Brain microvascular endothelial cell (primary cell): ENCODE measurements around the gene PPP1R26.

Experiments
- DNase-seq: peaks from one replicate; pipeline ENCODE4 v3.0.0-alpha.2; 2020
- H3K27ac ChIP-seq: fragments of 250-450 bp; sonication (Bioruptor Pico); 2 replicates; pipeline ENCODE4 v1.5.1; 2020; ENCODE audit warnings: mild to moderate bottlenecking, moderate library complexity
- H3K27me3 ChIP-seq: fragments of 250-450 bp; sonication (Bioruptor Pico); replicated peaks from 2 replicates; pipeline ENCODE4 v1.5.1; 2020; ENCODE audit warnings: mild to moderate bottlenecking
- H3K36me3 ChIP-seq: fragments of 250-450 bp; sonication (Bioruptor Pico); replicated peaks from 2 replicates; pipeline ENCODE4 v1.5.1; 2020; ENCODE audit warnings: mild to moderate bottlenecking
- H3K4me3 ChIP-seq: 2 replicates; pipeline ENCODE4 v1.5.1; 2011; ENCODE audit warnings: low read depth, mild to moderate bottlenecking, control low read depth, low read length, moderate library complexity
- in situ Hi-C: cut with HindIII; loops from 2 replicates; pipeline ENCODE4 v1.10.0; 2017; ENCODE audit warnings: low sequenced_read_pairs, low pct_ligation_motif_present
- TF ChIP-seq, protein P1 (sequence below): IDR thresholded peaks from 2 replicates; pipeline ENCODE4 v1.5.1; 2011; ENCODE audit warnings: low read depth, mild to moderate bottlenecking, moderate library complexity, low read length, control low read depth, inconsistent platforms; ENCODE audit errors: missing control alignments

PPP1R26 gene

DNA sequence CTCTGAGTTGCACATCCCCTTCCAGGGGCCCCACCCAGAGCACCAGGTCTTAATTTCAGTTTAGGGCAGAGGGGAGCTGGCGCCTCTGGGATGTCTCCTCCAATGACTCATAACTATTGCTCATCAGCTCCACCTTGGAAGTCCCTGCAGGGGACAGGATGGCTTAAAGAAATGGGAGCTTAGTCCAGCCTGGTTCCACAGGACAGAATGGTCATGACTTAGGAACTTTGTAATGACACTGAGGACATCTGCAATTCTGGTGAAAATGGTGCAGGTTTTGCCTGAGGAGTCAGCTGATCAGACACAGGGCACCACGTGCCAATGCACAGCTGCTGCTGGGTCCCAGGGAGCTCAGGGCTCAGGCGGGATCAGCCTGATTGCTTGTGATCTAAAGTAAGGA lies 16.4 kb upstream of the PPP1R26 start:
- DNase-seq = peak; percentile 28
- in situ Hi-C loops = no loop called here
- H3K27me3 ChIP-seq = no peaks in the 10 kb centered on the region
- no peak overlapping the region for H3K4me3 ChIP-seq
- TF ChIP-seq, protein P1, sequence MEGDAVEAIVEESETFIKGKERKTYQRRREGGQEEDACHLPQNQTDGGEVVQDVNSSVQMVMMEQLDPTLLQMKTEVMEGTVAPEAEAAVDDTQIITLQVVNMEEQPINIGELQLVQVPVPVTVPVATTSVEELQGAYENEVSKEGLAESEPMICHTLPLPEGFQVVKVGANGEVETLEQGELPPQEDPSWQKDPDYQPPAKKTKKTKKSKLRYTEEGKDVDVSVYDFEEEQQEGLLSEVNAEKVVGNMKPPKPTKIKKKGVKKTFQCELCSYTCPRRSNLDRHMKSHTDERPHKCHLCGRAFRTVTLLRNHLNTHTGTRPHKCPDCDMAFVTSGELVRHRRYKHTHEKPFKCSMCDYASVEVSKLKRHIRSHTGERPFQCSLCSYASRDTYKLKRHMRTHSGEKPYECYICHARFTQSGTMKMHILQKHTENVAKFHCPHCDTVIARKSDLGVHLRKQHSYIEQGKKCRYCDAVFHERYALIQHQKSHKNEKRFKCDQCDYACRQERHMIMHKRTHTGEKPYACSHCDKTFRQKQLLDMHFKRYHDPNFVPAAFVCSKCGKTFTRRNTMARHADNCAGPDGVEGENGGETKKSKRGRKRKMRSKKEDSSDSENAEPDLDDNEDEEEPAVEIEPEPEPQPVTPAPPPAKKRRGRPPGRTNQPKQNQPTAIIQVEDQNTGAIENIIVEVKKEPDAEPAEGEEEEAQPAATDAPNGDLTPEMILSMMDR = no peak
- H3K27ac ChIP-seq = no peak overlapping the region
- no peaks in the 10 kb centered on the region for H3K36me3 ChIP-seq

DNA sequence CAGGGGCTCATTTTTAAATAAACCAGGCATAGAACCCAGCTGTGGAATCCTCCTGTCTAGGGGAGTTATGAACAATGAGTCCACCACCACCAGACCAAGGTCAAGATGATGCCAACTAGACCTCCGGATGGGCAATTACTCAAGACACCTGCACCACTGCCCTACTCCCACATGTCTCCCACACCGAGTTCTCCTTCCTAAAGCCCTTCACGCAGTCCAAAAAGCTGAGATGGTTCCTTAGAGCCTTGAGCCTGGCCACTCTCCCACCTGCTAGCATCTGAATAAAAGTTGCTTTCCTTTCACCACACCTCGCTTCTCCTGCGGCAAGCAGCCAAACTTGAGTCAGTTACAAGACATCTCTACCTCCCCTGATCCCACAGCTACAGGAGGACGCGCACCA lies 15.4 kb upstream of the PPP1R26 start:
- Histone ChIP-seq H3K27me3 (no peaks in the 10 kb centered on the region), H3K4me3 (no peak overlapping the region), H3K27ac (no peak overlapping the region), H3K36me3 (no peaks in the 10 kb centered on the region)
- no peak for DNase-seq
- TF ChIP-seq, protein P1 = no peak
- in situ Hi-C loops = no loop called here

DNA sequence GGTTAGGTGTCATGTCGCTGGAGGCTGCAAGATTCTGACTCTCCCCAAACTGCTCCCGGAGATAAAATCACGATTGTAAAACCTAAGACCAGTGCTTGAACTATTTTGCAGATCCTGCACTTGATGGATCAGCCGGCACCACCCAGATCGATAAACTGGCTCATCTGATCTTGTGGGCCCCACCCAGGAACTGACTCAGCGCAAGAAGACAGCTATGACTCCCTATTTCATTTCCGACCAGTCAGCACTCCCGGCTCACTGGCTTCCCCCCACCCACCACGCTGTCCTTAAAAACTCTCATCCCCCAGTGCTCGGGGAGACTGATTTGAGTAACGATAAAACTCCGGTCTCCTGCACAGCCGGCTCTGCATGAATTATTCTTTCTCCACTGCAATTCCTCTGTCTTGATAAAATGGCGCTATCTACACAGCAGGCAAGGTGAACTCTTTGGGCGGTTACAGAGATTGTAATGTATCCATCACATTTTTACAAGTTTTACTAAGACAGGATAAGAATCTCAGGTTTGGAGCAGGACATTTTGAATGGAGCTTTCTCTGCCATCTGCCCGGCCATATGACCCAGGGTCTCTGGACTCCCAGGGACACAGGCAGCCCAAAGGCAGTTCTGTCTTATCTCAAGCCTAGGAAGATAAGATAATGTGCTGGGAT lies 10.6 kb upstream of the PPP1R26 start:
- TF ChIP-seq, protein P1 = no peak
- no peak overlapping the region for H3K27ac ChIP-seq
- in situ Hi-C loops = no loop called here
- no peaks in the 10 kb centered on the region for H3K27me3 ChIP-seq
- no peak overlapping the region for H3K4me3 ChIP-seq
- DNase-seq = peak; percentile 34
- H3K36me3 ChIP-seq = no peaks in the 10 kb centered on the region

DNA sequence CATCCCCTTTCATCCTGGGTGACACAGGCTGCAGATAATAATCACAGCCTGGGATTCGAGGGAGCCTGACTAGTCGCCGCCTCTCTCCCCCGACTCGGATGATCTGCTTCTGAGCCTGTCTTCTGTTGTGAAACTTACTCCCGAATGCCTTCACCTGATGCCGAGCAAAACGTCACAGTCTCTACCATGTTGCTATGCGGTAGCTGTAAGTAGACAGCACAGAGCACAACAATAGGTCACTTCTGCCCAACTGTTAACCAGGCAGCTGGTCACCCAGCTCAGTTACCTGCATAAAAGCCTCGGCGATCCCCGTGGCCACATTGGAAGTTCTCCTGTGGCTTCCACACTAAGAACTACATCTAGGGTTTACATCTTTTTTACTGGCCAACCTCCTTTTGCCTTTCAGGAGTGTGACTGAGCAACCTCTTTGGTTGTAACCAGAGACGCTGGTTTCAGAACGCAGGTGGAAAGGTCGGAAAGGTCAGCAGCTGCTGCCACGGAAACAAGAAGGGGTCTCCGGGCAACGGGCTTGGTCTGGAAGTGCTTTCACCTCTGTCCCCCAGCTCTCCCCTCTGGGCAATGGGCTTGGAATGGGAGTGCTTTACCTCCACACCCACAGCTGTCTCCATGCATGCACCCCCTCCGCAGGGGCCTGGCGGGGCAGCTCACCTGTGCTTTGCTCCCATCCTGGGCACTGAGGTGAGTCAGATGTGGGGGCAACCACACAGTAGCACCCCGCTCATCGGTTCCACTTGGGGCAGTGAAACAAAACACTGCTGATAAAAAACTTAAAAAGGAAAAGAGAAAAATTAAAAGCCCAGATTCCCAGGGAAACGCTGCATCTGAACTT lies 7.6 kb upstream of the PPP1R26 start:
- Histone ChIP-seq H3K36me3 (no peaks in the 10 kb centered on the region), H3K4me3 (no peak overlapping the region), H3K27ac (no peak overlapping the region), H3K27me3 (no peaks in the 10 kb centered on the region)
- in situ Hi-C loops = no loop called here
- TF ChIP-seq, protein P1 = no peak
- DNase-seq = no peak

DNA sequence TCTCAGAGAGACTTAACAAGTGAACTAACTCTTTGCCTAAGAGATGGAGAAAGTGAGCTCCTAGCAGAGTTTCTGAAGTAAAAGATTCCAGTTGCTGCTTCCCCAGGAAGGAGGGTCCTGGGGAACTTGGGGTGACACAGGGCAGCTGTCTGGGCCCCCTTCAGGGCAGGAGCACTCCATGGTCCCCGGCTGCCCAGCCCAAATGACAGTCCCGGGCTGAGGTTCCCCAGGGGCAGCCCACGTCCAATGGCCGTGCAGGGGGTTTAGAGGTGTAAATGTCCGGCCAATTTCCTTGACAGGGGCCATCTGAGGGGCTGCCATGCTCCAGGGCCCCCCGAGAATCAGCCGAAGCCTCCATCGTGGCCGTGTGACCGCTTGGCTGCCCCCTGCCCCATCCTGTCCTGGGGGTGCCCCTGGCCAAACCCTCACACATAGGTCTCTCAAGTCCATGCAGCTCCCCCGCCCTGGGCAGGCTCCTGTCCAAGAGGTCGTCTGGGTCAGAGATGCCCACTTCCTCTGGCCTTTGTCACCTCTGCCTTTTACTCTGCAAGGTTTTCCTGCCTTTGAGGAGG lies 5.5 kb upstream of the PPP1R26 start:
- TF ChIP-seq, protein P1 = no peak
- H3K4me3 ChIP-seq = no peak overlapping the region
- no peak for DNase-seq
- no peaks in the 10 kb centered on the region for H3K36me3 ChIP-seq
- H3K27me3 ChIP-seq = no peaks in the 10 kb centered on the region
- H3K27ac ChIP-seq = no peak overlapping the region
- in situ Hi-C loops = no loop called here
